SK-N-SH (cell line): Measurements from ENCODE around the gene ADAMTS2. TPM values are rescaled to one million over a fixed set of nuclear protein-coding genes. Genes with fewer than 3 reads are reported as not detected.

ENCODE experiments used
- CTCF ChIA-PET: fragments of 300-600, 350-600 bp; formaldehyde crosslinking; extraction: SDS; loops from one replicate; lab custom pipeline; 2021; lab: Yijun Ruan, JAX
- POLR2A ChIA-PET: fragments of 350-600 bp; sonication (Branson Sonifier 250); formaldehyde crosslinking; extraction: SDS; loops from one replicate; lab custom pipeline; 2020; ENCODE audit warnings: antibody characterized with exemption, inconsistent platforms; lab: Yijun Ruan, JAX
- DNase-seq: peaks from one replicate; pipeline ENCODE4 v3.0.0; 2012
- H2AFZ ChIP-seq: fragments of 200-600 bp; sonication (generic); 2 replicates; pipeline ENCODE4 v1.8.1; 2016; ENCODE audit warnings: antibody characterized with exemption, mild to moderate bottlenecking, low read depth
- H3F3A ChIP-seq: fragments of 200-600 bp; sonication (generic); replicated peaks from 2 replicates; pipeline ENCODE3; 2016; ENCODE audit warnings: antibody characterized with exemption, mild to moderate bottlenecking; ENCODE audit not compliant: insufficient read depth
- H3K27ac ChIP-seq, 2 experiments: fragments of 200-500 bp in 1 of 2; fragments of 200-600 bp in 1 of 2; sonication (Bioruptor generic) in 1 of 2; sonication (generic), shearing (Covaris generic) in 1 of 2; 2 replicates each; pipeline versions ENCODE4 v1.5.1 to v1.6.1; 2014 to 2016; ENCODE audit warnings: low read depth in 2 of 2, inconsistent platforms in 1 of 2, low read length in 1 of 2, mild to moderate bottlenecking in 1 of 2, mixed read lengths in 1 of 2
- H3K27me3 ChIP-seq: fragments of 200-600 bp; sonication (generic), shearing (Covaris generic); 2 replicates; pipeline ENCODE4 v1.6.1; 2016; ENCODE audit warnings: mixed run types; ENCODE audit not compliant: insufficient read depth
- H3K36me3 ChIP-seq, 2 experiments: fragments of 200-500 bp in 1 of 2; fragments of 200-600 bp in 1 of 2; sonication (Bioruptor generic) in 1 of 2; sonication (generic) in 1 of 2; replicated peaks in 1 of 2; 2 replicates each; pipeline versions ENCODE3 to v1.5.1; 2014 to 2016; ENCODE audit warnings: low read length in 1 of 2, mild to moderate bottlenecking in 1 of 2; ENCODE audit not compliant: insufficient read depth in 2 of 2, control insufficient read depth in 1 of 2
- H3K4me1 ChIP-seq, 2 experiments: fragments of 200-500 bp in 1 of 2; fragments of 200-600 bp in 1 of 2; sonication (Bioruptor generic) in 1 of 2; sonication (generic), shearing (Covaris generic) in 1 of 2; 2 replicates each; pipeline versions ENCODE4 v1.5.1 to v1.6.1; 2014 to 2016; ENCODE audit warnings: low read depth in 1 of 2, low read length in 1 of 2, mixed run types in 1 of 2; ENCODE audit not compliant: insufficient read depth in 2 of 2, control insufficient read depth in 1 of 2
- H3K4me2 ChIP-seq: fragments of 200-600 bp; sonication (generic), shearing (Covaris generic); 2 replicates; pipeline ENCODE4 v1.6.1; 2017; ENCODE audit warnings: mixed run types
- H3K4me3 ChIP-seq, 2 experiments: fragments of 200-500 bp in 1 of 2; fragments of 200-600 bp in 1 of 2; sonication (Bioruptor generic) in 1 of 2; sonication (generic), shearing (Covaris generic) in 1 of 2; 2 replicates each; pipeline versions ENCODE4 v1.5.1 to v1.8.1; 2014 to 2016; ENCODE audit warnings: low read depth in 2 of 2, inconsistent platforms in 1 of 2, low read length in 1 of 2, mild to moderate bottlenecking in 1 of 2, mixed read lengths in 1 of 2, moderate library complexity in 1 of 2
- H3K79me2 ChIP-seq: fragments of 200-600 bp; sonication (generic); 2 replicates; pipeline ENCODE4 v1.8.1; 2017; ENCODE audit warnings: mild to moderate bottlenecking; ENCODE audit not compliant: insufficient read depth
- H3K9ac ChIP-seq: fragments of 200-600 bp; sonication (generic); 2 replicates; pipeline ENCODE4 v1.6.1; 2017; ENCODE audit warnings: mixed run types
- H3K9me2 ChIP-seq: fragments of 200-600 bp; sonication (generic); 2 replicates; pipeline ENCODE4 v1.6.1; 2017; ENCODE audit warnings: mixed run types
- H3K9me3 ChIP-seq: fragments of 200-600 bp; sonication (generic); 2 replicates; pipeline ENCODE4 v1.6.1; 2017; ENCODE audit warnings: mixed run types, mild to moderate bottlenecking, moderate library complexity
- H4K20me1 ChIP-seq: fragments of 200-600 bp; sonication (generic); 2 replicates; pipeline ENCODE4 v1.6.1; 2017; ENCODE audit warnings: mild to moderate bottlenecking, mixed run types; ENCODE audit not compliant: insufficient read depth
- EZH2phosphoT487 ChIP-seq: fragments of 200-600 bp; sonication (generic); IDR thresholded peaks from 2 replicates; pipeline ENCODE4 v1.6.1; 2017; ENCODE audit warnings: low read depth, mixed run types, mild to moderate bottlenecking, antibody characterized with exemption, moderate library complexity, borderline replicate concordance
- FOXJ3 ChIP-seq: sonication (generic); formaldehyde crosslinking; IDR thresholded peaks from 2 replicates; pipeline ENCODE4 v1.5.1; 2020; ENCODE audit warnings: mild to moderate bottlenecking, missing genetic modification reagents
- NFIC ChIP-seq: IDR thresholded peaks from 2 replicates; pipeline ENCODE4 v1.4.0; 2012; ENCODE audit warnings: borderline replicate concordance
- NRF1 ChIP-seq: IDR thresholded peaks from 2 replicates; pipeline ENCODE4 v1.6.1; 2012; ENCODE audit warnings: low read depth, mild to moderate bottlenecking, low read length
- REST ChIP-seq: IDR thresholded peaks from 2 replicates; pipeline ENCODE4 v1.6.1; 2012; ENCODE audit warnings: mild to moderate bottlenecking, low read depth, low read length, moderate library complexity
- RXRA ChIP-seq: IDR thresholded peaks from 2 replicates; pipeline ENCODE4 v1.4.0; 2012; ENCODE audit warnings: low read depth, mild to moderate bottlenecking, borderline replicate concordance
- TCF12 ChIP-seq: IDR thresholded peaks from 2 replicates; pipeline ENCODE4 v1.4.0; 2012
- TEAD4 ChIP-seq: IDR thresholded peaks from 2 replicates; pipeline ENCODE4 v1.4.0; 2012; ENCODE audit warnings: mild to moderate bottlenecking, borderline replicate concordance; ENCODE audit not compliant: insufficient read depth
- USF1 ChIP-seq: IDR thresholded peaks from 2 replicates; pipeline ENCODE4 v1.4.0; 2012; ENCODE audit warnings: low read depth, borderline replicate concordance
- YY1 ChIP-seq: IDR thresholded peaks from 2 replicates; pipeline ENCODE4 v1.4.0; 2012; ENCODE audit warnings: low read depth, mild to moderate bottlenecking
- WGBS: methylation state at CpG from one replicate; pipeline ENCODE4 v1.1.6; 2017; ENCODE audit warnings: low lambda C conversion rate; 5-methylcytosine and 5-hydroxymethylcytosine counted together
- polyA plus RNA-seq, 3 experiments: library from polyadenylated mRNA; depleted of rRNA; stranded (reverse); fragments of >200 nt; gene quantifications; 2 replicates each; pipeline ENCODE4 v1.2.3, GENCODE V29; 2012
- TF ChIP-seq, protein P1 (sequence below): fragments of 150-350 bp; IDR thresholded peaks from 2 replicates; pipeline ENCODE4 v1.6.1; 2017; ENCODE audit warnings: antibody characterized with exemption, low read length, low read depth, borderline replicate concordance

Gene ADAMTS2
- polyA plus RNA-seq, 1 of the 3 experiments (the other 2 are of a cell fraction) = 0.12 TPM

DNA sequence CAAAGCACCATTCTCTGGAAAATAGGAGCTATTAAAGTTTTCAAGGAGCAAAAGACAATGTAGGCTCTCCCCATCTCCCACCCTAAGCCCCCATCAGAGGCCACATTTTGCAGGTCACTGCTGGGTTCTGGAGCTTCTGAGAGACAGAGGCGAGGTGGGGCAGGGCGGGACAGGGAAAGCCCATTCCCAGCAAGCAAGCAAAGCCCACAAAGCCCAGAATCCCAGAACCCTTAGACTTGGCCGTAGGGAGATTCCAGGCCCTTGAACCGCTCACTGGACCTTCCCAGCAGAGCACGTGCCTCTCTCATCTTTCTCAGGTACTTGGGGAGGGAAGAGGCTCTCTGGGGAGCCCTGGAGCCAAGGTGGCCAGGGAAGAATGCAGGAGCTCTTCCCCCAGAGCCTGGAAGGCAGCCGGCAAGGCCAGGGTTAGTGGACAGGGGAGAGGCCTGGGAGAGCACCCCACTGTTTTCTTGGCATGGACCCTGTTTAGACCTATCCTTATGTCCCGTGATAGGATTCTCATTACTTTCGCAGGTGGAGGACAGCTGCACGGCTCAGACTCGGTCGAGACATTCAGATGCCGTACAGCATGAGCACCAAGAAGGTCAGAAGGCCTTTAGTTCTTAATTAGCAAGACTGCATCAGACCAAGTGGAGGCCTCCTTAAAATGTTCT is 232.7 kb downstream of the ADAMTS2 start:
- no peak overlapping the region for H3K4me2 ChIP-seq
- no peaks in the 10 kb centered on the region for H3K36me3 ChIP-seq
- H3K4me1 ChIP-seq = no peaks in the 10 kb centered on the region
- no peaks in the 10 kb centered on the region for H3K9me2 ChIP-seq
- 26% methylated on average over 9 of the region's 12 CpGs for WGBS
- no peaks in the 10 kb centered on the region for H3K79me2 ChIP-seq
- peaks cover 5% of the 10 kb centered on the region; the same call in 1 of the 2 replicates for H3K9me3 ChIP-seq
- H3K27ac ChIP-seq = no peak overlapping the region
- no peak for DNase-seq
- H3K27me3 ChIP-seq = no peaks in the 10 kb centered on the region
- H2AFZ ChIP-seq = no peak overlapping the region
- ChIA-PET POLR2A (no interaction called here), CTCF (no interaction called here)
- no peak overlapping the region for H3K4me3 ChIP-seq
- H4K20me1 ChIP-seq = no peaks in the 10 kb centered on the region
- H3K9ac ChIP-seq = no peak overlapping the region
- H3F3A ChIP-seq = no peaks in the 10 kb centered on the region
- TF ChIP-seq TCF12 = no peak
- TF ChIP-seq REST = no peak
- TF ChIP-seq NRF1 = no peak
- no peak for TF ChIP-seq NFIC
- TF ChIP-seq FOXJ3 (CRISPR knock-in tag) = no peak
- TF ChIP-seq, protein P1, sequence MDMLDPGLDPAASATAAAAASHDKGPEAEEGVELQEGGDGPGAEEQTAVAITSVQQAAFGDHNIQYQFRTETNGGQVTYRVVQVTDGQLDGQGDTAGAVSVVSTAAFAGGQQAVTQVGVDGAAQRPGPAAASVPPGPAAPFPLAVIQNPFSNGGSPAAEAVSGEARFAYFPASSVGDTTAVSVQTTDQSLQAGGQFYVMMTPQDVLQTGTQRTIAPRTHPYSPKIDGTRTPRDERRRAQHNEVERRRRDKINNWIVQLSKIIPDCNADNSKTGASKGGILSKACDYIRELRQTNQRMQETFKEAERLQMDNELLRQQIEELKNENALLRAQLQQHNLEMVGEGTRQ = no peak

DNA sequence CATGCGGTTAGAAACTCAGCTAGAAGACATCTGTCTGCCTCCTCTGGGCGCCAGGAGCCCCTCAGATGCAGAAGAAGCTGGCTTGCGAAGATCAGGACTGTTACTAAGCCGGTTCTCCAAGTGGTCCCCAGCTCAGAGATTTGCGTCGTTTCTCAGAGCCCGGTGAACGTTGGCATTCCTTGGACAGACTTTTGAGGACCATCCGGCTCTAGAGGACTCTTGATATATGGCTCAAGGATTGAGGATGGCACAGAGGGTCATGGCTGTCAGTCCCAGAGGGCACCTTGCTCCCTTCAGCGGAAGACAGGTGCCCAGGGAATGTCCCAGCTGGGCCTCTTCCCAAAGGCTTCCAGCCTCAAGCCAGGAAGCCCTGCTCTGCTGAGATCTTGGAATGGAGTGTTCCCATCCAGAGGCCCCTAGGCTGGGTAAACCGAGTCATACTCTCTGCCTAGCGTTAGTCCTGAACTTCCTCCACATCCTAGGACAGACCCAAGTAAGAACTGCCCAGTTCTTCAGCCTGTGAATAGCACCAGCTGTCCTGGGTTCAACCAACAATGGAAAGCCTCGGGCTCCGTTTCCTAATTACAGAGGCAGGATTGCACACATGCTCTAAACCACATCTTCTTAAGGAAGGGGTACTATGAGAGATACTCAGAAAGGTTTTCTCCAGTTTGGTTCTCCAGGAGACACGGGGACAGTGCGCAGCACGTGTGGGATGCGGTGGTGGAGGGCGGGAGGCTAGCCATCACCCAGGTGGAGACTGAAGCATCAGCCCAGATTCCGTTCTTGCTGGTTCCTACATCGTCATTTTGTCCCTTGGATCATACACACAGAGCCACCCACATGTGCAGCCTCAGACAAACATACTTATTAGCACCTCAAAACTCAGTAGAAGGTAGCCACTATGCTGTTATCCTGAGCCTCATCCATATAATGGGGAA is 233.7 kb downstream of the ADAMTS2 start:
- Histone ChIP-seq H3K9me2 (no peaks in the 10 kb centered on the region), H3K27ac (no peak overlapping the region), H4K20me1 (no peaks in the 10 kb centered on the region), H3K27me3 (no peaks in the 10 kb centered on the region), H3K4me1 (no peaks in the 10 kb centered on the region), H3K36me3 (no peaks in the 10 kb centered on the region), H3K9me3 (peaks cover 5% of the 10 kb centered on the region; the same call in 1 of the 2 replicates), H3K9ac (no peak overlapping the region), H3K4me2 (no peak overlapping the region), H3F3A (no peaks in the 10 kb centered on the region), H3K4me3 (no peak overlapping the region), H3K79me2 (no peaks in the 10 kb centered on the region), H2AFZ (no peak overlapping the region)
- ChIA-PET POLR2A (no interaction called here), CTCF (interaction anchor here (0.6 kb wide), 1 partner anchor 212 kb away, joined by 3 read pairs; no protein-coding TSS in a partner anchor)
- TF ChIP-seq FOXJ3 (CRISPR knock-in tag) (no peak), RXRA (no peak), YY1 (no peak), EZH2phosphoT487 (no peak), USF1 (no peak), REST (no peak), TEAD4 (no peak)
- 23% methylated on average over 14 of the region's 21 CpGs for WGBS
- DNase-seq = no peak
